ENCODE measurements around the gene ZNF521.

The ZNF521 gene

DNA sequence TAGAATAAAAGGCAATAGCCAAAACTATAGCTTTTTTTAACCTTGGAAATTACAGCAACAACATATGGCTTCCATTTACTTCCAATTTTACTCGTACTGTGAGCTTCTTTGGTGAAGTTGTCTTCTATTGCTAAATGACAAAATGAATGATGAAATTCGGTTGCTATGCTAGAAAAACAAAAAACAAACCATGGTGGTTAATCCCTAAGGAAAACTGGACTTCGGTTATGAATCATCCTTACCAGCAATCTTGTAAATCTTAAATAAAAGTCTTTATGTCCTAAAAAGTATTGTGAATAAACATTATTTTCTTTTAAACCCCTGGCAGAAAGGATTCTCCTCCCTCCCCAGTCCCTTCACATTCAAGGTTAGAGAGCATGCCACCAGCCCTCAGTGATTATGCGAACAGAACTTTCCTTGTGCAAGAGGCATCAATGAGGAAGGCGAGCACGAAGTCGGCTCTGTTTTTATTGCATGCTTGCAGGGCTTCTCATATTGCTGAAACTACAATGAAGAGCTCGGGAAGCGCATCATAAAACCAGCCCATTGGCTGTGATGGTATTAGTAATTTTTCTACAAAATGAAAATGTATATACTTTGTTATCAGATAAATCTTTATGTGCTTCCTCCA lies 62.9 kb downstream of the ZNF521 start:
- ATAC-seq = peak; percentile 65
- TF ChIP-seq GLIS3 (CRISPR knock-in tag; IDR thresholded peaks at IDR 0.05) = no peak
- no peak for TF ChIP-seq ZNF565 (CRISPR knock-in tag; conservative IDR thresholded peaks at IDR 0.05; ENCODE audit: low read depth)
- TF ChIP-seq TCF4 (CRISPR knock-in tag; IDR thresholded peaks at IDR 0.05; ENCODE audit: borderline replicate concordance) = no peak
- no peak for TF ChIP-seq RARB (CRISPR knock-in tag; IDR thresholded peaks at IDR 0.05)
- no peak for TF ChIP-seq ZFP3 (CRISPR knock-in tag; IDR thresholded peaks at IDR 0.05)

DNA sequence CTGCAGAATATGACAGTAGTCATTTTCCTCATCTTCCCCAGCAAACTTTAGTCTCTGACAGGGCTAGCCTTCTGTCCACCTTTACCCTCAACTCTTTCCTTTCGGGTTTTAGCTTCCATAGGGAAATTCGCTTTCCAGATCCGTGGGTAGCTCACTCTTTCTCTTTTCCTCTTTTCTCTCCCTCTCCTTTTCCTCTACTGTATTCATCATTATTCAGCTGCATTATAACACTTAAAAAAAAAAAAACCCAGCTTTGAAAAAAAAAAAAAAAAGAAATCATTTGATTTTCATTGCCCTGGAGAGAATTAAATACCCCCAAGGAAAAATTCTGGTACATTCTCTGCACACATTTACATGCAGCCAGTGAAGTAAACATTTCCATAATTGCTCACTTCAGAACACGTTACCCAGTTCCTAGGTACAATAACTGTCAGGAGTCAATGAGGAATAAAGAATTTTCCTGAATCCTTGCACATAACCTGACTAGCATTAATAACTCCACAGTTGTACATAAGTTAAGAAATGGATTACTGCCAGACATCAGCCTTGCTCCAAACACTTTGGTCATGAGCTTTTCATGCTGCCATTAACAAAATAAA lies 63.5 kb downstream of the ZNF521 start:
- TF ChIP-seq RARB (CRISPR knock-in tag; IDR thresholded peaks at IDR 0.05) (no peak), TOX (CRISPR knock-in tag; IDR thresholded peaks at IDR 0.05; ENCODE audit: borderline replicate concordance) (no peak), PPARA (CRISPR knock-in tag; IDR thresholded peaks at IDR 0.05; ENCODE audit: borderline replicate concordance) (no peak), TCF4 (CRISPR knock-in tag; IDR thresholded peaks at IDR 0.05; ENCODE audit: borderline replicate concordance) (no peak), ZNF70 (CRISPR knock-in tag; IDR thresholded peaks at IDR 0.05) (no peak), GLIS3 (CRISPR knock-in tag; IDR thresholded peaks at IDR 0.05) (no peak), ZNF8 (CRISPR knock-in tag; IDR thresholded peaks at IDR 0.05) (no peak)
- TF ChIP-seq, protein P1, sequence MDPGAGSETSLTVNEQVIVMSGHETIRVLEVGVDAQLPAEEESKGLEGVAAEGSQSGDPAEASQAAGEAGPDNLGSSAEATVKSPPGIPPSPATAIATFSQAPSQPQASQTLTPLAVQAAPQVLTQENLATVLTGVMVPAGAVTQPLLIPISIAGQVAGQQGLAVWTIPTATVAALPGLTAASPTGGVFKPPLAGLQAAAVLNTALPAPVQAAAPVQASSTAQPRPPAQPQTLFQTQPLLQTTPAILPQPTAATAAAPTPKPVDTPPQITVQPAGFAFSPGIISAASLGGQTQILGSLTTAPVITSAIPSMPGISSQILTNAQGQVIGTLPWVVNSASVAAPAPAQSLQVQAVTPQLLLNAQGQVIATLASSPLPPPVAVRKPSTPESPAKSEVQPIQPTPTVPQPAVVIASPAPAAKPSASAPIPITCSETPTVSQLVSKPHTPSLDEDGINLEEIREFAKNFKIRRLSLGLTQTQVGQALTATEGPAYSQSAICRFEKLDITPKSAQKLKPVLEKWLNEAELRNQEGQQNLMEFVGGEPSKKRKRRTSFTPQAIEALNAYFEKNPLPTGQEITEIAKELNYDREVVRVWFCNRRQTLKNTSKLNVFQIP (CRISPR knock-in tag; IDR thresholded peaks at IDR 0.05; ENCODE audit: borderline replicate concordance, low read depth) = no peak
- ATAC-seq = peak; percentile 18

DNA sequence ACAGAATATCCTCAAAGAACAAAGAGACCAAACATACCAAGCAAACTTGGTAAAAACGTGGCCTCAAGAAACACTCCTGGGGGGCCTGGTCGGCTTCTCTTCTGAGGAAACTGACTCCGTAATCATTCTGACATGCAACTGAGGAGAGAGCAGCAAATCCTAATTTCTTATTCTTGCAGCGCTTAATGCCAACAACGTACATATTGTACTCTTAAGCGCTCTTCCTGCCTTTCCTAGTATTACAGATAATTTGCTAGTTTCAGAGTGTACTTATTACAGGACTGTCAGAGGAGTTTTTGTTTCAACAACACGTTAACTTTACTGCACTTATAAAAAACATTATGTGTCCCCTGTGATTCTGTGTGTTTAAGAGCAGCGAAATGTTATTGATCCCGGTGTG lies 64.9 kb downstream of the ZNF521 start:
- no peak for ATAC-seq
- TF ChIP-seq, protein P2, sequence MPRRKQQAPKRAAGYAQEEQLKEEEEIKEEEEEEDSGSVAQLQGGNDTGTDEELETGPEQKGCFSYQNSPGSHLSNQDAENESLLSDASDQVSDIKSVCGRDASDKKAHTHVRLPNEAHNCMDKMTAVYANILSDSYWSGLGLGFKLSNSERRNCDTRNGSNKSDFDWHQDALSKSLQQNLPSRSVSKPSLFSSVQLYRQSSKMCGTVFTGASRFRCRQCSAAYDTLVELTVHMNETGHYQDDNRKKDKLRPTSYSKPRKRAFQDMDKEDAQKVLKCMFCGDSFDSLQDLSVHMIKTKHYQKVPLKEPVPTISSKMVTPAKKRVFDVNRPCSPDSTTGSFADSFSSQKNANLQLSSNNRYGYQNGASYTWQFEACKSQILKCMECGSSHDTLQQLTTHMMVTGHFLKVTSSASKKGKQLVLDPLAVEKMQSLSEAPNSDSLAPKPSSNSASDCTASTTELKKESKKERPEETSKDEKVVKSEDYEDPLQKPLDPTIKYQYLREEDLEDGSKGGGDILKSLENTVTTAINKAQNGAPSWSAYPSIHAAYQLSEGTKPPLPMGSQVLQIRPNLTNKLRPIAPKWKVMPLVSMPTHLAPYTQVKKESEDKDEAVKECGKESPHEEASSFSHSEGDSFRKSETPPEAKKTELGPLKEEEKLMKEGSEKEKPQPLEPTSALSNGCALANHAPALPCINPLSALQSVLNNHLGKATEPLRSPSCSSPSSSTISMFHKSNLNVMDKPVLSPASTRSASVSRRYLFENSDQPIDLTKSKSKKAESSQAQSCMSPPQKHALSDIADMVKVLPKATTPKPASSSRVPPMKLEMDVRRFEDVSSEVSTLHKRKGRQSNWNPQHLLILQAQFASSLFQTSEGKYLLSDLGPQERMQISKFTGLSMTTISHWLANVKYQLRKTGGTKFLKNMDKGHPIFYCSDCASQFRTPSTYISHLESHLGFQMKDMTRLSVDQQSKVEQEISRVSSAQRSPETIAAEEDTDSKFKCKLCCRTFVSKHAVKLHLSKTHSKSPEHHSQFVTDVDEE (CRISPR knock-in tag; IDR thresholded peaks at IDR 0.05) = no peak
- TF ChIP-seq GLIS3 (CRISPR knock-in tag; IDR thresholded peaks at IDR 0.05) = no peak

DNA sequence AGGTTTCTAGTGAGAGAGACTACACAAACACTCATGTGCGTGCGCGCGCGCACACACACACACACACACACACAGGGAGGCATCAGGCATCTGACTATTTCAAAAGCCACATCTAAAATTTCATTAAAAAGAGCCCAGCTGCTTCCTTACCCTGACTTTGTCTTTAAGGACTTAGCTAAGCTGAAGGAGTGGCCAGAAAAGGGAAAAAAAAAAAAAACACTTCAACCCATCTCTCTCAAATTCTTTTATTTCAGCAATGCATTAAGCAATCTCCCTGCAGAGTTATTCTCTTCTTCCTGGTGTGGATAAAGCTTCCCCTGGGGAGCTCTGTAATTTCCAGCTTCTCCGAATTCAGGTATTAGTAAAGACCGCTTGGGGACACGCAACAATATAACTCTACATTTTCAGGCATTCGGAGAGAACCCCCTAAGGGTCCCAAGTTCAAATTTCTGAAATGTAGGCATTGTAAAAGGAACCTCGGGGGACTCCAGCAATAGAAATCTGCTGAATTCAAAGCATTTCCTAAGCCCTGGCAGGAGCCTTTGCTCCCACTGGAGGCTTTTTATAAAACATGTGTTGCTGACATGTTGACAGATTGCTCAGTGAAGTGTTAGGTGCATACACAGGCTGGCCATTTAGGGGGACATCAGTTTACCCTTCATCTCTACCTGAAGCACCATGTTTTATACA lies 67.0 kb downstream of the ZNF521 start:
- ATAC-seq = peak; percentile 6; the same call in 2 of the 3 replicates
- TF ChIP-seq, protein P3, sequence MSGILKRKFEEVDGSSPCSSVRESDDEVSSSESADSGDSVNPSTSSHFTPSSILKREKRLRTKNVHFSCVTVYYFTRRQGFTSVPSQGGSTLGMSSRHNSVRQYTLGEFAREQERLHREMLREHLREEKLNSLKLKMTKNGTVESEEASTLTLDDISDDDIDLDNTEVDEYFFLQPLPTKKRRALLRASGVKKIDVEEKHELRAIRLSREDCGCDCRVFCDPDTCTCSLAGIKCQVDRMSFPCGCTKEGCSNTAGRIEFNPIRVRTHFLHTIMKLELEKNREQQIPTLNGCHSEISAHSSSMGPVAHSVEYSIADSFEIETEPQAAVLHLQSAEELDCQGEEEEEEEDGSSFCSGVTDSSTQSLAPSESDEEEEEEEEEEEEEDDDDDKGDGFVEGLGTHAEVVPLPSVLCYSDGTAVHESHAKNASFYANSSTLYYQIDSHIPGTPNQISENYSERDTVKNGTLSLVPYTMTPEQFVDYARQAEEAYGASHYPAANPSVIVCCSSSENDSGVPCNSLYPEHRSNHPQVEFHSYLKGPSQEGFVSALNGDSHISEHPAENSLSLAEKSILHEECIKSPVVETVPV (CRISPR knock-in tag; IDR thresholded peaks at IDR 0.05) = no peak
- TF ChIP-seq CSDC2 (CRISPR knock-in tag; IDR thresholded peaks at IDR 0.05) = no peak

DNA sequence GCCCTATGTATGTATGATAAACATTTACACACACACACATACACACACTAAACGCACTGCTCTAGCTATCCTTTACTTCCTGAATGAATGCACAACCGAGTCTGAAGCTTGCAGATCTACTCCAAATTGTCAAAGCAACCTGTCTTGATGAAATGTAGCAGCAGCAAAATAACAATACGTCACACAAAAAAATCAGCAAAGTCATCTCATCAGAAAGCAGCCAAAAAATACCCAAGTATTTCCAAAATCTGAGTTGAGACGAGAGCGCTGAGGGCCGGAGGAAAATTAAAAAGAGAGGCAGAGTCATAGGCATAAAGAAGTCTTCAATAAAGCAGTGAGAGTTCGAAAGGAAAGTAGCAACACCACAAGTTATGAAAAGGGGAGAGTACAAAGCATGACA lies 67.7 kb downstream of the ZNF521 start:
- TF ChIP-seq TCF4 (CRISPR knock-in tag; IDR thresholded peaks at IDR 0.05; ENCODE audit: borderline replicate concordance) (no peak), BACH2 (CRISPR knock-in tag; IDR thresholded peaks at IDR 0.05; ENCODE audit: borderline replicate concordance) (no peak), ZNF70 (CRISPR knock-in tag; IDR thresholded peaks at IDR 0.05) (no peak), ISL1 (CRISPR knock-in tag; IDR thresholded peaks at IDR 0.05) (no peak)
- TF ChIP-seq, protein P4, sequence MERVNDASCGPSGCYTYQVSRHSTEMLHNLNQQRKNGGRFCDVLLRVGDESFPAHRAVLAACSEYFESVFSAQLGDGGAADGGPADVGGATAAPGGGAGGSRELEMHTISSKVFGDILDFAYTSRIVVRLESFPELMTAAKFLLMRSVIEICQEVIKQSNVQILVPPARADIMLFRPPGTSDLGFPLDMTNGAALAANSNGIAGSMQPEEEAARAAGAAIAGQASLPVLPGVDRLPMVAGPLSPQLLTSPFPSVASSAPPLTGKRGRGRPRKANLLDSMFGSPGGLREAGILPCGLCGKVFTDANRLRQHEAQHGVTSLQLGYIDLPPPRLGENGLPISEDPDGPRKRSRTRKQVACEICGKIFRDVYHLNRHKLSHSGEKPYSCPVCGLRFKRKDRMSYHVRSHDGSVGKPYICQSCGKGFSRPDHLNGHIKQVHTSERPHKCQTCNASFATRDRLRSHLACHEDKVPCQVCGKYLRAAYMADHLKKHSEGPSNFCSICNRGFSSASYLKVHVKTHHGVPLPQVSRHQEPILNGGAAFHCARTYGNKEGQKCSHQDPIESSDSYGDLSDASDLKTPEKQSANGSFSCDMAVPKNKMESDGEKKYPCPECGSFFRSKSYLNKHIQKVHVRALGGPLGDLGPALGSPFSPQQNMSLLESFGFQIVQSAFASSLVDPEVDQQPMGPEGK (CRISPR knock-in tag; IDR thresholded peaks at IDR 0.05; ENCODE audit: borderline replicate concordance) = no peak
- TF ChIP-seq, protein P2 (CRISPR knock-in tag; IDR thresholded peaks at IDR 0.05) = no peak
- ATAC-seq = no peak

Data from SK-N-SH treated with all-trans-retinoic acid at 6 μM for 48 hours (cell line).